HG02678 (cell line): Measurements from ENCODE around the gene CMIP.
A peak's percentile ranks its signal among the peaks of the same experiment; 100 is the strongest.
"Not testable (repeated sequence)": the region's sequence is repeated elsewhere in the genome, so short reads cannot be mapped to it uniquely, and the experiment has no call there.

Experiments used
- ATAC-seq: cut with Tn5 transposase; IDR thresholded peaks from one replicate; pipeline ENCODE4 v1.9.1; 2021; ENCODE audit warnings: mild to moderate bottlenecking, moderate library complexity; ENCODE audit not compliant: unreplicated experiment

The CMIP gene

DNA sequence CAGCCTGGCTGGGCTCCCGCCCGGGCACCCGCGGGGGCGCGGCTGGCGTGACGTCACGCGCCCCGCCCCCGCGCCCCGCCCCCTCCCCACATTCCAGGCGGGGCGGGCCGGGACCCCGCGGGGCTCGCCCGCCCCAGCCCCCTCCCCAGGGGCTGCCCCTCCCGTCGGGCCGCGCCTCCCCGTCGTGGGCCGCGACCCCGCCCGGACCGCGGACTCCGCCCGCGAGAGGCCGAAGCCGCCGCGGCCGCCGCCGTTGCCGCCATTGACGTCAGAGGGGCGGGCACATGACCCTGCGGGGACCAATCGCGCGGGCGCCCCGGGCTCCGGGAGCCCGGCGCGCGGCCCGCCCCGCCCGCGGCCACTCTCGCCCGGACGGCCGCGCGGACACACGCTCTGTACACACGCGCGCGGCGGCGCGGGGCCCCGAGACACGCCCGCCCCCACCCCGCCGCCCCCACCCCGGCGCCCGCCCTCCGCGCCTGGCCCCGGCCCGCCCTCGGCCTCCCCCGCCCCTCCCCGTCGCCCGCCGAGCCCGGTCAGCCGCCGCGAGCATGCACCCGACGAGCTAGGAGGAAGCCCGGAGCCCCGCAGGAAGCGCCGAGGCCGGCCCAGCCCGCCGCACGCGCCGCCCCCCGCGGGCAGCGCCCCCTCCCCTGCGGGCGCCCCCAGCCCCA lies at the start of gene CMIP:
Gene CMIP (plus strand): TSS at position 361 of the 674 bp plus-strand sequence.
- ATAC-seq = peak; percentile 84

DNA sequence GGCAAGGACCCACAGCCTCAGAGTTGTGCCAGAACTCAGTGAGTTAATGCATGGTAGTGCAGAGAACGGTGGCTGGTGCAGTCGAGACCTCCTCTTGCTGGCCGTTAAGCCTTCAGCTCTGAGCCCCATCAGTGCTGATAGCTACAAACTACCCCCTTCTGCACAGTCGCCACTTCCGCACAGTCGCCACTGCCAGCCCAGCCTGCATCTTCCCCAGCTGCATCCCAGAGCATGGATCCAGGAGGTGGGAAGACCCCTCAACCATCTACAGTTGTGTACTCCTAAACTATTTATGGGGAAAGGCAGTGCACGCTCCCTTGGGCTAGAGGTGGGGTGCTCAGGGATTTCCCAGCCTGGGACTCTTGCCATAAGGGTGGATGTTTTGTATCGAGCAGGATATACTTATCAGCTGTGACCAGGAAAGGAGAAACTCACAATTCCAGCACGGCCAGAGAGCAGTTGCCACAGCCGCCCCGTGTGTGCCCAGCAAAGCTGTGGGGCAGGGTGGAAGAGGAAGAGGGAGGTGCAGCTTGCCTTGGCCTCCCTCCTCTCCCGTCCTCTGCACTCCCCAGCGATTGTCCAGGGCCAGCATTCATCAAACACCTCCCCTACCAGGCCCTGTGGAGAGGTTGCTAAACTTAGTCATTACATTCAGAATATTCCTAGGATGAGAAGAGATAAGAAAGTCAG lies 49.5 kb upstream of the CMIP start:
- no peak for ATAC-seq

GRCh38 chr16:81397058-81397878 lies 47.3 kb upstream of the CMIP start:
- no peak for ATAC-seq

GRCh38 chr16:81397879-81398520 lies 46.6 kb upstream of the CMIP start:
- no peak for ATAC-seq

DNA sequence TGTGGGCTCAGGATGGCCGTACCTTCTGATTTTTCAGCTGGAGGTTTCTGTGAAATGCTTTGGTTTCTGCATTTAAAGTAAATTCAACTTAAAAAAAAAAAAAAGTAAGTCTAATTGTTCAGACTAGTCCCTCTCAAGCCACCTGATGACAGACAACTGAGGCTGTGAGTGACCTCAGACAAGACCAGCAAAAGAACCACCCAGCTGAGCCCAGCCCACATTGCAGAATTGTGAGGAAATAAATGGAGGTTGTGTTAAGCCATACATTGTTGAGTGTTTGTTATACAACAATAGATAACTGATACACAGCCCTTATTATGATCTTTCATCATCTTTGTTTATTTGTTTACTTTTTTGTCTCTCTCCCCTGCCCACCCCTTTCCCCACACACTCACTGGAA lies 44.7 kb upstream of the CMIP start:
- no peak for ATAC-seq

GRCh38 chr16:81401035-81401950 lies 43.3 kb upstream of the CMIP start:
- no peak for ATAC-seq

GRCh38 chr16:81403208-81403600 lies 41.4 kb upstream of the CMIP start:
- ATAC-seq = no peak

- peak; percentile 78 for ATAC-seq
These were observed 40.8 kb upstream of the CMIP start for GRCh38 chr16:81403601-81404391.

- ATAC-seq = not testable (repeated sequence)
These were observed 39.6 kb upstream of the CMIP start for GRCh38 chr16:81405002-81405401.

DNA sequence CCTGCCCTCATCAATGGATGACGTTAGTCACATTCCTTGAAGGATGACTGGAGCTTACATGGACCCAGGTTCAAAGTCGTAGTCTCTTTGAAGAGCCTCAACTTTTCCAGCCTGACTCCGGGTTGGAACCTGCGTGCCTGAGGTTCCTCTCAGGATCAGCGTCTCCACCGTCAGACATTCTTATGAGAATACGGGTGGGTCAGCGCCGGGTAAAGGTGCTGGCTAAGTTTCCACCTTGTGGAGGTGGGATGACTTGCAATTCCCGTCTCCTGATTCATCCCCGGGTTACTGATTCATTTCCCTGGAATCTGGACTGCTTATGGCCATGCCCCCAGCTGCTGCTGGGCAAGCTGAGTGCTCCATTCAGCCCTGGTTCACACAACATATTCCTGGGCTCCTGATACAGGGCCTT lies 38.9 kb upstream of the CMIP start:
- ATAC-seq = no peak

GRCh38 chr16:81408409-81408950 lies 36.1 kb upstream of the CMIP start:
- no peak for ATAC-seq

DNA sequence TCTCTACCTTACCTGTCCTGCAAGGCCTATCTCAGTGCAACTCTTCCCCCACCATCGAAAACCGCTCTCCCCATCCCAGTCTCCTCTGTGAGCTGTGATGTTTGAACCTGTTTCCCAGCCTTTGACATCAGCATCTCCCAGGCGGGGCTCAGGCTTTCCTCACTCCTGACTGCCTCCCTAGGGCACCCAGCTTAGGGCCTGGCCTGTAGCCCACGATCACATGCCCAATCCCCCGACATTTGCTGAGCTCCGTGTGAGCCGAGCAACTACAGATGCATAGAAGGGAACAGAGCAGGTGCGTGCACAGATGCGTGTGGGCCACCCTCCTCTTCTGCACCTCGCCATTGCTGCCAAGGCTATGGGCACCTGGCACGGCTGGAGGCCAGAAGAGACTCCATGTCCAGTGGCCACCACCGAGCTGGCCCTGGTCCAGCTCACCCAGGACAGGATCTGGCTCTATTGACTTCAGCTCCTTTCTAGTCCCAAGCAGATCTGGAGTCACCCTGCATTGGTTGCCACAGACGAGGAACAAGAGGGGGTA lies 35.5 kb upstream of the CMIP start:
- no peak for ATAC-seq

DNA sequence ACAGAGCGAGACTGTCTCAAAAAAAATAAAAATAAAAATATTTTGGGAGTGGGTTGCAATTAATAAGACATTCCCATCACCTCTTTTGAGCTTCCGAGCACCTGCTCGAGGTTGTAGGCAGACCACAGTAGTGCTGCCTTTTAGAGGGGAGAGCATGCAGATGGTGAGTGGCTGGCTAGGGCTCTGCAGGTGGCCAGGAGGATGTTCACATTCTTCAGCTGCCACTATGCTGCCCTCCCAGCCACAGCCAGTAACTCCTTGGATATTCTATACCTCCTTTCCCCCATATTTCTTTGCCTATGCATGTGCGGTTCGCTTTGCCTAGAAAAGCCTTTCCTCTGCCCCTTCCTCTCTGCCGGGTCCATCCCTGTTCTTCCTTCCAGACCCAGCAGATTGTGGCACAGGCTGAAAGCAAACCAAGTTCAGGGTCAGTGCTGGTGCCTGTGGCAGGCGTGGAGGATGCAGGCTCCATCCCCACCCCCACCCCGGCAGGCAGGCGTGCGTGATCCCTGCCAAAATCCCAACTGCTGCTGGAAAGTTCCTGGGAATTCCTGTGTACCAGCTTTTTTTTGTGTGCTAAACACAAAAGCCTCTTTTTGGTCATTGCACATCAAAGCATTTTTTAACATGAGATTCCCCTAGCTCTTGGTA lies 33.8 kb upstream of the CMIP start:
- ATAC-seq = no peak

DNA sequence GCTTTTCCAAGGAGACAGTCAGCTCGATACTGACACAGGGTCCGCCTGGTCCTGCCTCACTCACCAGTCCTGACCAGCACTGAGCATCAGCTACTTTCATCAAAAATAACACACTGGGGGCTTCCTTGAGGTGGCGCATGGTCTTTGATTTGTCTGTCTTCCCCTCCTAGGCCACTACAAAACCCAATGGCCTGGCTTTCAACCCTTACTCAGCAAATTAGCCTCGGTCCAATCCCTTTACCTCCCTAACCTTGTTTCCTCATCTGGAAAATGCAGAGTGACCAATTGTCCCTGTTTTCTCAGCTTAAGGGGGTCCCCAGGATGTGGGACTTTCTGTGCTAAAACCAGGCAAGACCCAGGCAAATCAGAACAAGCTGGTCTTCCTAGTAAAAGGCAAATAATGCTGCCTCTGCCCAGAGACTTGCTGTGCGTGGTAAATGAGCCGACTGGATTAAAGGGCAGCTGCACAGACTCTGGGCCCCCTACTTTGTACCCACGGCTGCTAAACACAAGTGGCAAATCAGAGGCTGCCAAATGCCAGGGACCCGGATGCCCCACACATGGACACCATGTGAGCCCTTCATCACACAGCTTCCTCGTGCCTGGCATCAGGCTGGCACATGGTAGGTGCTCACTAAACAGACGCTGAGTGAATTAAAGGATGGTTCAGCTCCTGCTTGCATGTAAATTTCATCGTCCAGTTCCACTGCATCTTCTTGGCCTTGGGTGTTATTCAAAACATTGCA lies 31.2 kb upstream of the CMIP start:
- no peak for ATAC-seq

GRCh38 chr16:81415751-81416150 lies 28.9 kb upstream of the CMIP start:
- ATAC-seq = no peak

GRCh38 chr16:81416749-81417148 lies 27.9 kb upstream of the CMIP start:
- no peak for ATAC-seq

DNA sequence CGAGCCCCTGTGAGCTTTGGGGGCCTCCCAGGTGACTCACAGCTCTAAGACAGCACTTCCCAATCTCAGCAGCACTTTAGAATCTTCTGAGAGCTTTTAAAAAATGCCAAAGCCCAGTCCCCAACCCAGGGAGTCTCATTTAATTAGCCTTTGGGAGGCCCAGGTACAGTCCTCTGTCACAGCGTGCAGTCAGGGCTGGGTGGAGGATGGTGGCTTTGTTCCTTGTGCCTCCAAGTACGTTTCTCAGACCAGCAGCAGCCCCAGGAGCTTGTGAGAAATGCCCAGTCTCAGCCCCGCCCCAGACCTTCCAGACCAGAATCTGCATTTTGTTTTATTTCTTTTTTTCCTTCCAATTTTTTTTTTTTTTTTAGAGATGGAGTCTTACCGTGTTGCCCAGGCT lies 27.4 kb upstream of the CMIP start:
- no peak for ATAC-seq

- no peak for ATAC-seq
These were observed 24.8 kb upstream of the CMIP start for GRCh38 chr16:81419806-81420205.
